HEK293T (cell line): ENCODE measurements around the gene KRT25.

Source experiments
- CTCF ChIA-PET: fragments of 350-600 bp; formaldehyde crosslinking; extraction: SDS; loops from one replicate; lab custom pipeline; 2021; ENCODE audit warnings: antibody characterized with exemption, inconsistent platforms; lab: Yijun Ruan, JAX
- POLR2A ChIA-PET: fragments of 350-600 bp; formaldehyde crosslinking; extraction: SDS; loops from one replicate; lab custom pipeline; 2020; ENCODE audit warnings: antibody characterized with exemption, inconsistent platforms; lab: Yijun Ruan, JAX
- DNase-seq: peaks from one replicate; pipeline ENCODE4 v3.0.0; 2012; ENCODE audit warnings: mixed read lengths; ENCODE audit errors: extremely low spot score
- ARNT ChIP-seq: fragments of 450-650 bp; IDR thresholded peaks from 2 replicates; pipeline ENCODE4 v1.6.1; 2017; ENCODE audit warnings: mild to moderate bottlenecking
- BHLHE40 ChIP-seq: fragments of 450-650 bp; IDR thresholded peaks from 2 replicates; pipeline ENCODE4 v1.6.1; 2016; ENCODE audit warnings: mild to moderate bottlenecking, moderate library complexity, borderline replicate concordance
- CTBP1 ChIP-seq: fragments of 450-650 bp; IDR thresholded peaks from 2 replicates; pipeline ENCODE4 v1.6.1; 2016; ENCODE audit warnings: borderline replicate concordance
- ELF4 ChIP-seq: fragments of 450-650 bp; IDR thresholded peaks from 2 replicates; pipeline ENCODE4 v1.6.1; 2017; ENCODE audit warnings: antibody characterized with exemption
- FOXA1 ChIP-seq: fragments of 450-650 bp; IDR thresholded peaks from 2 replicates; pipeline ENCODE4 v1.6.1; 2016; ENCODE audit warnings: mild to moderate bottlenecking
- FOXK2 ChIP-seq: fragments of 450-650 bp; IDR thresholded peaks from 2 replicates; pipeline ENCODE4 v1.6.1; 2016; ENCODE audit warnings: mild to moderate bottlenecking
- FOXM1 ChIP-seq: fragments of 450-650 bp; IDR thresholded peaks from 2 replicates; pipeline ENCODE4 v1.6.1; 2017; ENCODE audit warnings: mild to moderate bottlenecking, borderline replicate concordance
- HDGF ChIP-seq: fragments of 450-650 bp; IDR thresholded peaks from 2 replicates; pipeline ENCODE4 v1.6.1; 2017; ENCODE audit warnings: antibody characterized with exemption, borderline replicate concordance
- L3MBTL2 ChIP-seq: fragments of 450-650 bp; conservative IDR thresholded peaks from 2 replicates; pipeline ENCODE4 v1.6.1; 2016; ENCODE audit warnings: mild to moderate bottlenecking
- LEF1 ChIP-seq: fragments of 450-650 bp; IDR thresholded peaks from 2 replicates; pipeline ENCODE4 v1.6.1; 2017; ENCODE audit warnings: mild to moderate bottlenecking, borderline replicate concordance
- NFRKB ChIP-seq: fragments of 450-650 bp; IDR thresholded peaks from 2 replicates; pipeline ENCODE4 v1.6.1; 2016; ENCODE audit warnings: mild to moderate bottlenecking, moderate library complexity
- PKNOX1 ChIP-seq: fragments of 450-650 bp; IDR thresholded peaks from 2 replicates; pipeline ENCODE4 v1.6.1; 2016
- SP1 ChIP-seq: fragments of 450-650 bp; IDR thresholded peaks from 2 replicates; pipeline ENCODE4 v1.6.1; 2017
- SUZ12 ChIP-seq: fragments of 450-650 bp; IDR thresholded peaks from 2 replicates; pipeline ENCODE4 v1.6.1; 2016; ENCODE audit warnings: mild to moderate bottlenecking
- TARDBP ChIP-seq: fragments of 450-650 bp; IDR thresholded peaks from 2 replicates; pipeline ENCODE4 v1.6.1; 2016
- ZNF384 ChIP-seq: fragments of 450-650 bp; IDR thresholded peaks from 2 replicates; pipeline ENCODE4 v1.6.1; 2016

Gene KRT25

GRCh38 chr17:40795019-40795667 lies 40.0 kb upstream of the KRT25 start:
- DNase-seq: no peak
- no peak for TF ChIP-seq ZNF384
- TF ChIP-seq BHLHE40: no peak
- TF ChIP-seq PKNOX1: no peak
- no peak for TF ChIP-seq FOXA1
- TF ChIP-seq HDGF: no peak
- no peak for TF ChIP-seq ARNT
- no peak for TF ChIP-seq CTBP1
- TF ChIP-seq SUZ12: no peak
- no peak for TF ChIP-seq FOXK2
- TF ChIP-seq L3MBTL2: no peak
- TF ChIP-seq FOXM1: no peak
- TF ChIP-seq ELF4: no peak
- no peak for TF ChIP-seq LEF1
- no peak for TF ChIP-seq SP1
- TF ChIP-seq TARDBP: no peak
- no peak for TF ChIP-seq NFRKB
- ChIA-PET CTCF (interaction anchor here (0.5 to 1.0 kb wide), 3 partner anchors 14 to 753 kb away, joined by 3 read pairs; partner anchors contain the start of gene KRT10), POLR2A (no interaction called here)

DNA sequence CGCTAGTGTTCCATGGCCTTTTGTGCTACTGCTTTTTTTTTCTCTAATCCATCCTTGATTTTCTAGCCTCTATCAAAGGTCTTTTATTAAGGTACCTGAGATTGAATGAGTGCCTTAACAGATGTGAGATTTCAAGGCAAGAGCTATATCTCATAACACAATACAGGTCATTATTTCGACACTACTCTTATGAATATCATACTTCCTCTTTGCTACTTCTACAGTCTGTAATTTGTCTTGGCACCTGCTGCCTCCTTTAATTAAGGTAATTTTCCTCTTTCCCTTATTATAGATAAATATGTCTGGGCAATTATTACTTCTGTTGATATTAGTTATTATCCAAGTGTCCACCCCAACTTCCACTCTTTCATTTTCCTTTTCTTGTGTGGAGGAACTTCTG lies 39.3 kb upstream of the KRT25 start:
- ChIA-PET CTCF (interaction anchor here (1.0 kb wide), 1 partner anchor 754 kb away, joined by 3 read pairs; no protein-coding TSS in a partner anchor), POLR2A (no interaction called here)
- TF ChIP-seq L3MBTL2: no peak
- no peak for TF ChIP-seq SP1
- no peak for TF ChIP-seq TARDBP
- no peak for TF ChIP-seq FOXM1
- TF ChIP-seq FOXA1: no peak
- no peak for TF ChIP-seq ZNF384
- no peak for TF ChIP-seq PKNOX1
- TF ChIP-seq LEF1: no peak
- no peak for TF ChIP-seq NFRKB
- no peak for TF ChIP-seq ELF4
- TF ChIP-seq SUZ12: no peak
- TF ChIP-seq ARNT: no peak
- TF ChIP-seq FOXK2: no peak
- no peak for TF ChIP-seq CTBP1
- TF ChIP-seq HDGF: no peak
- TF ChIP-seq BHLHE40: no peak
- DNase-seq: no peak

- DNase-seq: no peak
- ChIA-PET POLR2A (no interaction called here), CTCF (interaction anchor here (3.2 kb wide), 1 partner anchor 178 kb away, joined by 15 read pairs; no protein-coding TSS in a partner anchor)
- no peak for TF ChIP-seq SUZ12
Measured at GRCh38 chr17:40793832-40794231, 38.7 kb upstream of the KRT25 start.

- DNase-seq: peak; percentile 10
- ChIA-PET CTCF (interaction anchor here (0.9 to 3.2 kb wide), 3 partner anchors 12 to 176 kb away, joined by 4 to 15 read pairs (median 6); no protein-coding TSS in a partner anchor), POLR2A (no interaction called here)
- TF ChIP-seq CTBP1 (no peak), L3MBTL2 (no peak), LEF1 (no peak), SUZ12 (no peak), PKNOX1 (no peak), ARNT (no peak), FOXA1 (no peak), BHLHE40 (no peak), HDGF (no peak), FOXK2 (no peak), SP1 (no peak), ELF4 (no peak), NFRKB (no peak), FOXM1 (no peak), TARDBP (no peak), ZNF384 (no peak)
Measured at GRCh38 chr17:40791787-40792436, 36.8 kb upstream of the KRT25 start.

- POLR2A ChIA-PET: no interaction called here
- CTCF ChIA-PET: interaction anchor here (0.9 to 3.2 kb wide), 3 partner anchors 11 to 176 kb away, joined by 4 to 15 read pairs (median 6); no protein-coding TSS in a partner anchor
- no peak for TF ChIP-seq FOXK2
- no peak for DNase-seq
Measured at GRCh38 chr17:40791111-40791510, 36.0 kb upstream of the KRT25 start.

DNA sequence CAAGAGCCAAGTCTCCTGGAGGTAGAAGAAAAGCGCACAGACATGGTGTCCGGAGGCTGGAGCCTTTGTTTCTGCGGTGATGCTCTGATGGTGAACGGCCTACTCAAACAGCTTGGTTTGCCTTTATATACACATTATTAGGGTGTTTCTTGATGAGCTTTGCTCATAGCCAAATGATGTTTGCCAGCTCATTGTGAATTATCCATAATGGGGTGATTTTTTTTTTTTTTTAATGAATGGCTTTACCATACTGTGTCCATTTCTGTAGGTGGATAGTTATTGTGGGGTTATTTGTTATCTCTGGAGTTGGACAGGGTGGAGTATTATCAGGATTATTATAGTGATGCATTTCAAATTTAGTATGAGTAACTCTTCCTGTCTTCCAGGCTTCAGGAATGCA lies 27.3 kb upstream of the KRT25 start, which contains the start of gene KRT27:
KRT27 (minus strand) TSS at position 101 of the 400 bp plus-strand sequence; CDS start at position 44, 57 bp downstream.
- no peak for DNase-seq
- POLR2A ChIA-PET: no interaction called here
- CTCF ChIA-PET: no interaction called here

More for the DNA sequence above, 27.3 kb upstream of the KRT25 start, which contains the start of gene KRT27:
- no peak for TF ChIP-seq FOXM1
- TF ChIP-seq LEF1: no peak
- no peak for TF ChIP-seq SUZ12
- TF ChIP-seq TARDBP: no peak
- TF ChIP-seq NFRKB: no peak
- no peak for TF ChIP-seq BHLHE40
- no peak for TF ChIP-seq HDGF
- no peak for TF ChIP-seq ELF4
- TF ChIP-seq ZNF384: no peak
- TF ChIP-seq CTBP1: no peak
- no peak for TF ChIP-seq FOXK2
- TF ChIP-seq ARNT: no peak
- TF ChIP-seq SP1: no peak
- TF ChIP-seq FOXA1: no peak
- TF ChIP-seq L3MBTL2: no peak
- TF ChIP-seq PKNOX1: no peak
